GM19238 (cell line): ENCODE measurements around the gene LAPTM4A.
"Not testable (repeated sequence)": the region's sequence is repeated elsewhere in the genome, so short reads cannot be mapped to it uniquely, and the experiment has no call there.

ENCODE experiments used
- DNase-seq: peaks from one replicate; pipeline ENCODE4 v3.0.0; 2011; ENCODE audit warnings: low spot score; ENCODE audit not compliant: insufficient read length

The LAPTM4A gene

DNA sequence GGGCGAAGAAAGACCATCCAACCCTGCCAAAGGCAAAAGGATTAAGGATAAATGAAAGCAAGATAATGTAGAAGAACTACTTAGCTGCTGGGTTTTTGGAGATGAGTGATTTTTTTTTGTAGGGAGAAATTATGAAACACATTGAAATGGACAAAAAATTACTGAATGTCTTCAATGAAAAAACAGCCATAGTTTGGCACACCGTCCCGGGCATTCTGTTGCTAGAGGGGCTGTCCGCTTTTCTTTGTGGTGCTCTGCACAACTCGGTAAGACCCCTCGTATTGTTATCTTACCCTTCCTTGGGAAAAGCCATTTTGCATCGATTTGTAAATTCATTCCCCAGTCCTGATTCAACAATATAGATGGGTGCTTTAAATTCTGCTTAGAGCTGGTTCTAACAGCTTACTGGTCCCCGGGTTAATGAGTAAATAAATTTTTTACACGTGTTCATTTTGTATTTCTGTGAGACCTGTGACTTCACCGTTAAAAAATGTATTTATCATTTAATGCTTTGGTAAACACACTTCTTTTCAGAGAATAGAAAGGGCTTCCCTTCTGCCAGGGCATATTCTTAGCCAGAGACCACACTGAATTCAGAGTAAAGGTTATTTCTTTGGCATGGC lies 912 bp upstream of the LAPTM4A start:
- DNase-seq = no peak

DNA sequence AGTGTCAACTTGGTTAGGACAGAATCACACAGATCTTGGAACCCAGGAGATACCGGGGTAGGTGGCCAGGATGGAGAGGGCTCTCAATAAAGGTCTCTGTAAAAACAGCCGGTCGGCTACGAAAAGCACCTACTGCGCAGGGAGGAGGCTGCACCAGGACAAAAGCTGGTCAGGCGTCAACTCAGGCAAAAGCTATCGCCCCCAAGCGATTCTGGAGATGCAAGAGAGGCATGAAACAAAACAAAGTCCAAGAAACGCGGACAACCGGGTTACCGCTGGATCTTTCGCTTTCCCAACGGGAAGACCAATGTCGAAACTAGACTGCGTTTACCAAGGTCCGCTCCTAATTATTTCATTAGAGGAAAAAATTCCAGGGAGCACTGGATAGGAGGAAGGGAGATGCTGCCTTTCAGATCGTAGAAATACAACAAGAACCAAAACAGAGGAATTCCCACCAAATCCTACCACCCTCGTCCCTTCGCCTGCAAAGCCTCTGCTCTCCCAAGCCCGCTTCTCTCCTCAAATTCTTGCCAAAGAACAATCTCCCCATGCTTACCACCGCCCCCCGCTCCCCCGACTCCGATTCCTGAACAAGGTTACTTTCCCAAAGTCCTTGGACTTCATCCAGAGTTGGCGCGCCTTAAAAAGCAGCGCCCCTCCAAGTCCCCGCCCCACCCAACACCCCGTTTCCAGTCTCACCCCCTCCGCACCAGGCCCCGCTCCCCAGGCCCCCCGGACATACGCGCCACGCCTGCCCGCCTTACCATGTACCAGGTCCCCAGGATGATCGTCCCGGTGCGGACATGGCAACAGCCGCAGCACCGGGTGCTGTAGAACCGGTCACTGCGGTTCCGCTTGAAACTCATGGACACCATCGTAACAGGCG lies 539 bp downstream of the LAPTM4A start:
- peak; percentile 21 for DNase-seq

DNA sequence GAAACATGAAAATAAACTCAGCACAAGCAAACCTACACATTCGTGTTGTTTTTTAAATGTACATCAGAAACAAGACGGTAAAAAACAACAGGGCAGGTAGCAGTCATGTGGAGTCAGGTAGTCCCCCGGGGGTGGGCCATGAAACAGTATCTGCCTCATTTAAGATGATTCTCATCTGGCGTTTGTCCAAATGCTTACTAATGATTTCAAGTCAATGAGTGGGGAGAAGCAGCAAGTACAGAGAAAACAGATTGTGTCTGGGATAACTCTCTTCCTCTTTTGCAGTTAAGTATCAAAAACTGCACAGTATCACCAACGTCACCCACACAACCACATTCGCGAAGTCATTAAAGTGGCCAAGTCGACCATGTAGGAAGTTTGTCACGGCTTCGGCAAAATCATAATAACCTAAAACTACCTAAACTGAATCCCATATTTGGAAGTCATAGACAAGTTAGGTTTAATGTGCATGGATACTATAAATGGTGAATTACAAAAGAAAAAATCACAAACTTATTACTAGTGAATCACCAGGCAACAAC lies 1.3 kb downstream of the LAPTM4A start:
- no peak for DNase-seq

DNA sequence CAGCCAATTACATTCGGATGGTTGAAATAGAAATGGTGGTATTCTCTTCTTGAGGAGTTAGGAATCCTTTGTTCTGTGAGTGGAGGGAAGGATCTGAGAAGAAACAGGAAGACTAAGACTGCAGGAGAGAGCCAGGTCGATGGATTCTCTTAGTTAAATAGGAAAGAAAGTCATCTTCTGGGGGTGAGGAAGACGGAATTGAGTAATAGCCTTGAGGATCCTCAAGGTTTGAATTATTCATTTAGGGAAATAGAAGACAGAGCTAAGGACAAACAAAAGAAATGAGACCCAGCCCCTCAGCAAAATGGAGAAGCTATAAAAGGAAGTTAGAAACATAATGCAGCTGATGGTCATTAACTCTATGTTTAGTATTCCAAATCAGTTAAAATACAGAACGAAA lies 1.8 kb downstream of the LAPTM4A start:
- DNase-seq = no peak

DNA sequence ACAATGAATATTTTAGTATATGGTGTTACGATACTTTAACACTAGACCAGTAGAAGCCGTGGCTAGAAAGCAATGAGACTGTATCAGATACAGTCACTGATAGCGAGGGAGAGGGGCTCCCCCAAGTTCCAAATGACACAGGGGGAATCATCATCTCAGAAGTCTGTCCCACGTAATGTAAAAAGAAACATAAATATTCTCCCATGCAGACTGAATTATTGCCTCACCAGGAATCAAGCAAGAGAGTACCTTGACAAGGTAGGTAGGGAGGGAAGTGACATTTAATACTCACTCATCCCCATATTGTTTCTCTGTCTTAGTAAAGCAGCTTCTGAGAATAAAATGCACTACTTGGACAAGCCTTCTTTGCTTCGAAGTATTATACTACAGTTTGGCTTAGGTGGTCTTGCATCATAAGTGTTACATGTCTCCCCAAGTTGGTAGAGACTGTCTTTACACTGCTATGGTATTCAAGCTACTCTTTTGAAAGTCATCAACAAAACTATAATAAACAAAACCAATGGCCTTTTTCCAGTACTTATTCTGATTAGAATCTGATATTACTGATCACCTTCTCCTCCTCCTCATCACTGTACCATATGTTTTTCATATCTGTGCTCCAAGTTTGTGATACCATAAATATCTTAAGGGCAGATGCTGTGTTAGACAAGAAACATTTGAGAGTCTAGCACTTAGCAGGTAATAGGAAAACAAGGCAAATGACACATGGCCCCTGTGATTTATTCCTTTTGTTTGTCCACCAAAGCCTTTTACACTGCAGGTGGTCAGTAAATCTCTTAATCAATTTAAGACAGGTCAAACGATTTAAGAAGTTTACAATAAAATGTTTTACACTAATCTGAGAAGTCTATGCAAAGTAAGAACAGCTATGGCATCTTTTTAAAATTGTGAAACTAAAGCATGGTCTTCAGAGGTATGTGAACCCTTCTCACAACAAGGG lies 2.7 kb downstream of the LAPTM4A start:
- DNase-seq = no peak

DNA sequence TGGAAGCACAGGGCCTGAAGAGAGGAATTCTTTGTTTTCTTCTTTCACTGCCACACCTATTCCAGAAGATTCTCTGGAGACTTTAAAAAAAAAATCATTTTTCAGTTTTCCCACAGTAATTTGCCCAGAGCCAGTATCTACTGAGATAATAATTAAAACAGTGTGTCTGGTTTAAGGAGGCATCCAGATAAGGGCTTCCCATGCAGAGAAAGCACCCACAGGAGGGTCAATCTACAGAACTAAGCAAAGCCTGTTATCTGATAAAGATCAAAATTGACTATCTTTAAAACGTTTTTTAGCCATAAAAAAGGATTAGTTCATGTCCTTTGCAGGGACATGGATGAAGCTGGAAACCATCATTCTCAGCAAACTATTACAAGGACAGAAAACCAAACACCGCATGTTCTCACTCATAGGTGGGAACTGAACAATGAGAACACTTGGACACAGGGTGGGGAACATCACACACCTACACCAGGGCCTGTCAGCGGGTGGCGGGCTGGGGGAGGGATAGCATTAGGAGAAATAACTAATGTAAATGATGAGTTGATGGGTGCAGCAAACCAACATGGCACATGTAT lies 5.6 kb downstream of the LAPTM4A start:
- DNase-seq = not testable (repeated sequence)

DNA sequence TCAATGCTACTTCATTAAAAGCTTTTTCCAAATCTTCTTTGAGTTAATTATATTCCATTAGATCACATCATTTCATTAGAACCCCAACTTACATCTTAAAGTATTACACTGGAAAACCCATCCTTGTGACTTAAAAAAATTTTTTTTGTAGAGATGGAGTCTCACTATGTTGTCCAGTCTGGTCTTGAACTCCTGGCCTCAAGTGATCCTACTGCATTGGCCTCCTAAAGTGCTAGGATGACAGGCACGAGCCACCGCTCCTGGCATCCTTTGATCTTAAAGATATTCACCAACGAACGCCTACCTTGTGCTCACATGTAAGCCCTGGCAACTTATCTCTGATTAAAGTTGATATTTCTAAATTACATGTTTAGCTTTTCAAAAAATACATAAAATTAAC lies 6.7 kb downstream of the LAPTM4A start:
- no peak for DNase-seq

DNA sequence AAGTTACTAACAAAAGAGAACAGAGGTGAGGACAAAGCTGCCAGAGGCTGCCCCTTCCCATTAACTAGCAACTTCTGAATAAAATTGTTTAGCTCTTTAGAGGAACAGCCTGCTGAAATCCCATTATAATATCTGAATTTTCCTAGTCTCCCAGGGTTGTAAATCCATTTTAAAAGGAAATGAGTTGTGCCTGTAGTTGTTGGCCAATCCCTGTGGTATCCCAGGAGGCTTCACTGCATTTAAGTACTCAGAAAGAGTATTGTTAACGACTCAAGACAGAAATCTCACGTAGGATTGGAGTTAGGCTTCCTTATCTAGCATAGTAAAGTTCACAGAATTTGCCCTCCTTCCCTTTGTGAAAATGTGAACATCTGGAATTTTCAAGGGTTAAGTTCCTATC lies 8.9 kb downstream of the LAPTM4A start:
- DNase-seq = no peak

DNA sequence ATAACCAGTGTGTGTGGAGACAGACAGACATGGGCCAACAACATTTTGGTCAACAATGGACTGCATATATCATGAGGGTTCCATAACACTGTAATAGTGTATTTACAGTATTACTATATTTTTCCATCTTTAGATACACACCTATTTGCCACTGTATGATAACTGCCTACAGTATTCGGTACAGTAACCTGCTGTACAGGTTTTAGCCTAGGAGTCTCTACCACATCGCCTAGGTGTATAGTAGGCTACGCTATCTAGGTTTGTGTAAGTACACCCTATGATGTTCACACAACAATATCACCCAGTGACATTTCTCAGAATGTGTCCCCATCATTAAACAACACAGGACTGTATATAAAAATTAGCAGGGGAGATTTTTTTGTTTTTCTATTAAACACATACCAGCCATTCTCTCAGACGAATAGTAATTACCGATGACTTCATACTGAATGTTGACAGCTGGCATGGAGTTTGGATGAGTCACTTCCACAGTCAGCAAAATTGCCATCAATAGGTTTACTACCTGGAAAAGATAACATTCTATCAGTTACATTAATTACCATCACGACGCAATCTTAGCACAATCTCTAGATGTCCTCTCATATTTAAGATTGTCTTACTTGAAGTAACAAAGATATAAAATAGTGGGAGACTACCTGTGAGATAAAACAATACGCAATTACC lies 10.8 kb downstream of the LAPTM4A start:
- DNase-seq = no peak

DNA sequence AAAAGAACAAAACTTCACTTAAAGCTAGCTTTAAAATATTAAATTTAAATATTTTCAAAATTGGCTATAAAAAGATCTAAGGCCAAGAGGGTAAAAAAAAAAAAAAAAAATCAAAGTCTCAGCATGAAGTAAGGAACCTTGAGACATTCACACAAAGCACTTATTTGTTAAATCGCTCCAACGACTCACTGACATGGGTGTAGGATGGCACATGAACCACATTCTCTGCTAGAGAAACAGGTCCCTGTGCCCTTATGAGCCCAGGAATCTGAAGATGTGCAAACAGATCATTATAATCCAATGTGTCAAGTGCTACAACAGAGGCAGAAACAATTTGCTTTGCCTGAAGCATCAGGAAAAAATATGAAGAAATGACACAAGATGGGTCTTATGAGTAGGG lies 13.8 kb downstream of the LAPTM4A start:
- DNase-seq = no peak

DNA sequence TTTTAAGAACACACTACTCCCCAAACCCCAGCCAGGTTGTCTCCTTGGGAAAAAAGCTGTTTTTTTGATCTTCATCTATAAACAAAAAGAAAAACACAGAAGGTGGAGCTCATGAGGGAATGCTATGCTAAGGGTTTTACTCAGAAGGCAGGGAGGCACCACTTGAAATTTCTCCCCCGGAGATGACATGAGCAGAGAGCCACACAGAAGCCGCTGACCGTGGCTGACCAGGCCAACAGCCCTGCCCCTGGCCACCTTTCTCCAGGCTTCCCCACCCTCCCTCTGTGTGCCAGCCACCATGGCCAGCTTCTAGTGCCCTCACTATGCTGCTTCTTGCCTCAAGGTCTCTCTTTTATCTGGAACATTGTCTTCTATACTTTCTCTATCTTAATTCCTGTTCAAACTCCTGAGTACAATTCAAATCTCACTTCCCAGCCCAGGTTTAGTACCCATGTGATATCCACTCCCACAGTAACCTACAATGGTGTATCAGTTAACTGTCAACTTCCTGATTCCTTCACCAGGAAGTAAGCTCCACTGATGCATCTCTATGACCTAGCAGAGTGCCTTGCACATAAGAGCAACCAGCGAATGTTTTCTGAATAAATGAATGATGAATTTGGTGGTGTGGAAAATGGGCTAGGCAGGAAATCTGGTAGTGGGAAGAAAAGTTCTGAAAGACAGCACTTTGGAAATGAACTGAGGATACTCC lies 15.3 kb downstream of the LAPTM4A start:
- no peak for DNase-seq

DNA sequence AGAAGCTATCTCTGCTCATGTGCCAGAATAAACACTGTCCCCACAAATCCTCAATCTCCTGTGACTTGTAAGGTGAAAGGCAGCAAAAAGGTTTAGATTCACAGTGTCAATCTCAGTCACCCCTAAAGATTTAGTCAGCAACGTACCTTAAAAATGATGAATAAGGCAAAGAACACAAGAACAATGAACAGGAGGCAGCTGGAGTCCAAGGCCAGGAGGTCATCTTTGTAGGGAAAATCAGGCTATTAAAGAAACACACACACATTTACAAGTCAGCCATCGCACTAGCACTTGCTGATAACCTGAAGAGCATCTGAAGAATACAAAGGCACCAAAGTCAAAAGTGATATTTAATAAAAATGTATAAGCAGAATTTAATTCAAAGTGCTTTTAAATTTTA lies 16.6 kb downstream of the LAPTM4A start:
- no peak for DNase-seq

DNA sequence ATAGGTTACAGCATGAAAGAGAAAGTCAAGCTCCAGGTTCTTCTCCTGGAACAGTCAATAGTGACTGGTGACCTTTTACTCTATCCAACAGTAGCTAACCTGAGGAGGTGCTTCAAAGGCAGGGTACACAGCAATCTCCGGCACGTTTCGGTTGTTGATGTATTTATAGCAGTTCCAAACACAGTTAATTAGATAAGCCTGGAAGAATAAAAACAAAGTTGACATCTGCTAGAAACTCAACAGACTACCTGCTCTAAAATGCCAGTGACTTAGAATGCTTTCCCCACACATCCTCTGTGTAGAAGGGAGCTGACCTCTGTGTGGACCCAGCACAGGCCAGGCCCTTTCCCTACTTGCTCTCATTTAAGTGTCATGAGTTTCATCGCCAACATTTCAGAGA lies 17.2 kb downstream of the LAPTM4A start:
- DNase-seq = no peak

DNA sequence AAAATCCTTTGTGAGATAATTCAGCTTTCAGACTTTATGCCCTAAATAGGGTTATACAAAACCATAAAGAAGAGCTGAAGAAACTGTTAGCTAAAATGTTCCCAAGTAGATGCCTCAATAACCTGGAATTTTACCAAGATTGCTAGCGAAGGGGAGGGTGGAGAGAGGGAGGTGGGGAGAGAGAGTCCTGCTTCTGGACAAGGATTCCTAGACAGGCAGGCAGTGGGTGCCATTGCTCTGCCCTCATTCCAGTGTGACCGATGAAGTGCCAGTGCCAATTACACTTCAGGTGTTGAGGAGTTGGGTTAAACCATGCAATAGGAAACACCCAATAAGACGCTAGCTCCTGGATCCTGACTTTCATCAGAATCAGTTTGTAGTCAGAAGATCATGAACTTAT lies 18.1 kb downstream of the LAPTM4A start:
- DNase-seq = no peak

DNA sequence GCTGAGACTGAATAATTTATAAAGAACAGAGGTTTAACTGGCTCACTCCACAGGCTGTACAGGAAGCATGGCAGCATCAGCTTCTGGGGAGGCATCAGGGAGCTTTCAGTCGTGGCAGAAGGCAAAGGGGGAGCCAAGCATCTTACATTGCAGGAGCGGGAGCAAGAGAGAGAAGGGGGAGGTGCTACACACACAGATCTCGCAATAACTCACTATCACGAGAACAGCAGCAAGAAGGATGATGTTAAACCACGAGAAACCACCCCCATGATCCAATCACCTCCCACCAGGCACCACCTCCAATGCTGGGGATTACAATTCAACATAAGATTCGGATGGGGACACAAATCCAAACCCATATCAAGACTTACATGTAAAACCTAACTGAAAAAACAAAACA lies 21.2 kb downstream of the LAPTM4A start:
- no peak for DNase-seq

DNA sequence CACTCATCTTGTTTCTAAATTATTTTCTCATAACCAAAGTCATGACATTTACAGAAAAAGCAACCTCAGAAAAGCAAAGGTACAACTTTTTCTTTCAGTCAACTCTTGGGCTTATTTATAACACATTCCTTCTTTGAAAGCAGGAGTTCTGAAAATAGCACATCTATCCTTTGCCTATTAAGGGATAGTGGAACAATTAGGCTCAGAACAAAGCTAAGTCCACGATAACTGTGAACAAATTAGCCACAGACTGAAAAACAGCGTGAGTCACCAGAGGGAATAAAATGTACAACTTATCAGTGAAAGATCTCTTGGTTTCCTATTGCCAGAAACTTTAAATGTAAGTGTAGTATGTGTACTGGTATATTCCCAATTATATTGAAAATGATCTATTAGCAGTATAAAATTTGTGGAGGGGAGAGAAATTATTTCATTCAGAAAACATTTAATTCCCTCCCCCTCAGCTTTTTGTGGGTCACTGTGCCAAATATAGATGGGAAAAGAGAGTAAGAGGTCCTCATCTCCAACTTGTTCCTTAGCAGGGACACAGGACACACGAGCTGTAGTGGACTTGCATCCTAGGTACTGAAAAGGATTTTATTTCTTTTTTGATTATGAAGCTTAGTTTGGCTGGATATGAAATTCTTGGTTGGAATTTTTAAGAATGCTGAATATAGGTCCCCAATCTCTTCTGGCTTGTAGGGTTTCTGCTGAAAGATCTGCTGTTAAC lies 23.6 kb downstream of the LAPTM4A start:
- DNase-seq = no peak

DNA sequence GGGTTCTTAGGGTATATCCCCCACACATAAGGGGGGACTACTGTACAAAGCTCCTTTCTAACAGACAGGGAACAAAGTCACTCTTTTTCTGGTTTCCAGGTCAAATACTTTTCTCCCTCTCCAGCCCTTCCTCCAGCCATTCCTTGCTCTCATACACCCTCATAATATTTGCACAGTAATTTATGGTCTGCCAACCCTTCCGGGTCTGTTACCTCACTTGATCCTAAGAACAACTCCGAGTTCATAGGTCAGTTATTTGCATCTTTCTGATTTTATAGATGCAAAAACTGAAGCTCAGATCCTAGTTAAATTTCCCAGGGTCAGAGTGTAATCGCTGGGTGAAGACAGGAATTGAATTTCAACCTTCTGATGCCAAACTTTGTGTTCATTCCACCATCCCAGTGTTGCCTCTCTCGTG lies 24.2 kb downstream of the LAPTM4A start:
- DNase-seq = no peak

DNA sequence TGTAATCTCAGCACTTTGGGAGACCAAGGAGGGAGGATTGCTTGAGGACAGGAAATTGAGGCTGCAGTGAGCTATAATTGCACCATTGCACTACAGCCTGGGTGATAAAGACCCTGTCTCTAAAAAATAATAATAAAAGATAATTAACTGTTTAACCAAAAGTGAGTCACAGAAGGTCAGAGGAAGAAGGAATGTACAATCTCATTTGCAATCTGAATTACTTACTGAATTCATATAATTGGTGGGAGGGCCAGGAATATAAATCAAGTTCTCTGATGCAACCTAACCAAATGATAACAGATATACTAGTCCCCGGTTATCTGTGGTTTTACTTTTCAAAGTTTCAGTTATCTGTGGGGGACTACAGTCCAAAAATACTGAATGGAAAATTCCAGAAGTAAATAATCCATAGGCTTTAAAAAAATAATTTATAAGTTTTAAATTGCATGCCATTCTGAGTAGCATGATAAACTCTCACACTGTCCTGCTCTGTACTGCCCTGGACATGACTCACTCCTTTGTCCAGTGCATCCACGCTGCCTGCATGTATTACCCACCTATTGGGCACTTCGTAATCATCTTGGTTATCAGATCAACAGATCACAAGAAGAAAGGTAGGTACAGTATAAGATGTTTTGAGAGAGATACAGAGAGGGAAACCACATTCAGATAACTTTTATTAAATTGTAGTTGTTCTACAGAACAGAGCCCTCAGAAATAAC lies 26.2 kb downstream of the LAPTM4A start:
- no peak for DNase-seq

DNA sequence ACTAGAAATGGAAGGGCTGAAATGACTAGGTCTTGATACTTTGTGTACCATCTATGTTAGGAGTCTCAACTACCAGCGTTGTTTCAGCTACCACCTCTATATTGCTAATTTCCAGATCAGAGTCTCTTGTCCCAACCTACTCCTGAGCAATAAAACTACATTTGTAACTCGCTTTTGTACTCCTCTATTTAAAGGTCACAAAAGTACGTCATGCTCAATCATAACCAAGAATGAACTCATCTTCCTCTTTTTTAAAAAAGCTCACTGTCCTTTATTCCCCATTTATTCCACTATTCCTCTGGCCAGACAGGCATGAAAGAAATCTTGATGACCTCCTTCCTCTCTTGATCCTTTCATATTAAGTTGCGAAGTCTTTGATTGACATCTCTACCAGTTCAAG lies 27.7 kb downstream of the LAPTM4A start:
- DNase-seq = no peak
